ENCODE data around the gene SLC22A23.

The SLC22A23 gene

GRCh38 chr6:3447005-3447404, 9.8 kb downstream of the SLC22A23 start:
- no peak overlapping the region for H2AFZ ChIP-seq (ENCODE audit: low read depth, low read length)
- TF ChIP-seq CTCF (IDR thresholded peaks at IDR 0.05; ENCODE audit: borderline replicate concordance, extremely low read depth, low read length, poor library complexity, severe bottlenecking): no peak
- TF ChIP-seq EZH2 (IDR thresholded peaks at IDR 0.05; ENCODE audit: borderline replicate concordance, low read depth, low read length, severe bottlenecking): no peak
- H3K36me3 ChIP-seq (ENCODE audit: insufficient read depth, low read length): no peaks in the 10 kb centered on the region
- H3K9me3 ChIP-seq (ENCODE audit: insufficient read depth, low read length, severe bottlenecking): no peaks in the 10 kb centered on the region
- H3K79me2 ChIP-seq (ENCODE audit: insufficient read depth, low read length): no peaks in the 10 kb centered on the region
- ATAC-seq (ENCODE audit: insufficient read depth, low read depth) (no peak), DNase-seq (no peak)
- H3K4me2 ChIP-seq (ENCODE audit: insufficient read depth, low read length): no peak overlapping the region
- no peak overlapping the region for H3K9ac ChIP-seq (ENCODE audit: low read depth, low read length)
- no peak overlapping the region for H3K4me3 ChIP-seq (ENCODE audit: low read depth in 1 of 2, low read length in 2 of 2)
- peaks cover 14% of the 10 kb centered on the region for H3K27me3 ChIP-seq (ENCODE audit: insufficient read depth, low read length, poor library complexity)
- no peak overlapping the region for H3K27ac ChIP-seq (ENCODE audit: low read length)
- H4K20me1 ChIP-seq (ENCODE audit: insufficient read depth, low read length): no peaks in the 10 kb centered on the region; the same call in 1 of the 2 replicates
- no peaks in the 10 kb centered on the region for H3K4me1 ChIP-seq (ENCODE audit: insufficient read depth, low read length)

GRCh38 chr6:3446184-3446583, 10.7 kb downstream of the SLC22A23 start:
- Histone ChIP-seq H3K4me1 (ENCODE audit: insufficient read depth, low read length) (no peaks in the 10 kb centered on the region), H3K4me3 (ENCODE audit: low read depth in 1 of 2, low read length in 2 of 2) (no peak overlapping the region), H3K36me3 (ENCODE audit: insufficient read depth, low read length) (no peaks in the 10 kb centered on the region), H3K27me3 (ENCODE audit: insufficient read depth, low read length, poor library complexity) (peaks cover 13% of the 10 kb centered on the region), H3K4me2 (ENCODE audit: insufficient read depth, low read length) (no peak overlapping the region), H2AFZ (ENCODE audit: low read depth, low read length) (no peak overlapping the region), H3K79me2 (ENCODE audit: insufficient read depth, low read length) (no peaks in the 10 kb centered on the region), H3K27ac (ENCODE audit: low read length) (no peak overlapping the region), H3K9me3 (ENCODE audit: insufficient read depth, low read length, severe bottlenecking) (no peaks in the 10 kb centered on the region), H3K9ac (ENCODE audit: low read depth, low read length) (no peak overlapping the region), H4K20me1 (ENCODE audit: insufficient read depth, low read length) (no peaks in the 10 kb centered on the region; the same call in 1 of the 2 replicates)
- no peak for TF ChIP-seq EZH2 (IDR thresholded peaks at IDR 0.05; ENCODE audit: borderline replicate concordance, low read depth, low read length, severe bottlenecking)
- ATAC-seq (ENCODE audit: insufficient read depth, low read depth) (no peak), DNase-seq (no peak)

- Histone ChIP-seq H3K9me3 (ENCODE audit: insufficient read depth, low read length, severe bottlenecking) (no peaks in the 10 kb centered on the region), H3K27ac (ENCODE audit: low read length) (no peak overlapping the region), H3K9ac (ENCODE audit: low read depth, low read length) (no peak overlapping the region), H3K36me3 (ENCODE audit: insufficient read depth, low read length) (no peaks in the 10 kb centered on the region), H3K27me3 (ENCODE audit: insufficient read depth, low read length, poor library complexity) (peaks cover 16% of the 10 kb centered on the region), H3K79me2 (ENCODE audit: insufficient read depth, low read length) (no peaks in the 10 kb centered on the region), H3K4me3 (ENCODE audit: low read depth in 1 of 2, low read length in 2 of 2) (no peak overlapping the region), H3K4me2 (ENCODE audit: insufficient read depth, low read length) (no peak overlapping the region), H2AFZ (ENCODE audit: low read depth, low read length) (no peak overlapping the region), H3K4me1 (ENCODE audit: insufficient read depth, low read length) (no peaks in the 10 kb centered on the region), H4K20me1 (ENCODE audit: insufficient read depth, low read length) (no peaks in the 10 kb centered on the region; the same call in 1 of the 2 replicates)
- TF ChIP-seq CTCF (IDR thresholded peaks at IDR 0.05; ENCODE audit: borderline replicate concordance, extremely low read depth, low read length, poor library complexity, severe bottlenecking) (no peak), EZH2 (IDR thresholded peaks at IDR 0.05; ENCODE audit: borderline replicate concordance, low read depth, low read length, severe bottlenecking) (no peak)
- no peak for ATAC-seq (ENCODE audit: insufficient read depth, low read depth)
- DNase-seq: no peak
Measured at GRCh38 chr6:3444276-3445088, 12.4 kb downstream of the SLC22A23 start.

- H4K20me1 ChIP-seq (ENCODE audit: insufficient read depth, low read length): no peaks in the 10 kb centered on the region; the same call in 1 of the 2 replicates
- no peaks in the 10 kb centered on the region for H3K4me1 ChIP-seq (ENCODE audit: insufficient read depth, low read length)
- H3K4me3 ChIP-seq (ENCODE audit: low read depth in 1 of 2, low read length in 2 of 2): no peak overlapping the region
- H3K9ac ChIP-seq (ENCODE audit: low read depth, low read length): no peak overlapping the region
- H3K9me3 ChIP-seq (ENCODE audit: insufficient read depth, low read length, severe bottlenecking): no peaks in the 10 kb centered on the region
- H3K36me3 ChIP-seq (ENCODE audit: insufficient read depth, low read length): no peaks in the 10 kb centered on the region
- no peak overlapping the region for H3K4me2 ChIP-seq (ENCODE audit: insufficient read depth, low read length)
- TF ChIP-seq EZH2 (IDR thresholded peaks at IDR 0.05; ENCODE audit: borderline replicate concordance, low read depth, low read length, severe bottlenecking) (no peak), CTCF (IDR thresholded peaks at IDR 0.05; ENCODE audit: borderline replicate concordance, extremely low read depth, low read length, poor library complexity, severe bottlenecking) (no peak)
- no peak overlapping the region for H2AFZ ChIP-seq (ENCODE audit: low read depth, low read length)
- ATAC-seq (ENCODE audit: insufficient read depth, low read depth) (no peak), DNase-seq (no peak)
- H3K27ac ChIP-seq (ENCODE audit: low read length): no peak overlapping the region
- peaks cover 16% of the 10 kb centered on the region for H3K27me3 ChIP-seq (ENCODE audit: insufficient read depth, low read length, poor library complexity)
- H3K79me2 ChIP-seq (ENCODE audit: insufficient read depth, low read length): no peaks in the 10 kb centered on the region
Measured at GRCh38 chr6:3443221-3443515, 13.7 kb downstream of the SLC22A23 start.

Measured in DND-41 (cell line).